Measurements from ENCODE around the gene RUFY4. TPM values are rescaled to one million over a fixed set of nuclear protein-coding genes. Genes with fewer than 3 reads are reported as not detected.

The RUFY4 gene
- polyA plus RNA-seq, 2 of the 4 experiments (the other 2 are of a cell fraction), result 0.04 TPM; not detected in 1

DNA sequence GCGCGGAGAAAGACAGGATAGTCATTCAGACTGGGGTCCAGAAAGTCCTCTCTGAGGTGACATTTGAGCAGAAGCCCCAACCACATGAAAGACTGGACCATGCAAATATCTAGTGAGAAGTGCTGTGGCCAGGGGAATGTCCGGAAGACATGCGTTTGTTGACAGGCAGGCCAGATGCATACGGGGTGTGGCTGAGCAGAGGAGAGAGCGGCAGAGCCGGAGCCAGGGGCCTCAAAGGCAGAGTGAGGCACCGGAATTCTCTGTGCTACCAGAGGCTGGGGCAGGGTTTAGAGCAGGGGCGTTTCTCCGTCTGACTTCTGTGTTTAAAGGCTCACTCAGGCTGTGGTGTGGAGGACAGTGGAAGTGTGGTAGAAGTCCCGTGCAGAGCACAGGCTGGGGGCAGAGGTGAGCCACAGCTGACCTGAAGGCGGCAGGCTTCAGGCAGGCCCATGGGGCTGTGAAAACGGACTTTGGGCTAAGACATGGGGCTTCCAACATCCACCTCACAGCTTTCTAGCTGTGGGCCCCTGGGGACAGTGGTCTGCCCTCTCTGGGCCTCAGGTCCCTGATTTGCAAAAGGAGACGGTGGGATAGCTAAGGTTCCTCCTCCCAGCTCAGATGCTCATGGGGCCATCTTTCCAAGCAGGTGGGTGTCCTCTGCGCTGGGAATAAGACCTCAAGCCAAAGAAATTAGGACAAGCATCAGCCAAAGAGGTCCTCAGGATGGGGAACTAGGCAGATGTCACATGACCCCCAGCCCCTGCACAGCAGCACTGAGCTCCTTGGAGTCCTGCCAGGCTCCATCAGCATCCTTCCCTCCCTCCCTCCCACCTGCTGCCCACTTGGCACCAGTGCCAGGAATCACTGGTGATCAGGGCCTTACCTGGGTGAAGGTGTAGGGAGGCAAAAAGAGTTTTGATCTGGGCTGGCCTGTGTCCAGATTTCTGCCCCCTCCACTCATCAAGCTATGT lies 11.2 kb downstream of the RUFY4 start:
- Histone ChIP-seq H3K27ac (no peak overlapping the region), H3K9me3 (no peaks in the 10 kb centered on the region), H3K4me1 (no peaks in the 10 kb centered on the region), H3K4me3 (no peak overlapping the region), H3K4me2 (no peak overlapping the region)
- CTCF ChIA-PET, result interaction anchor here (0.5 to 4.6 kb wide), 5 partner anchors 8 to 295 kb away, joined by 3 to 18 read pairs (median 4); partner anchors contain the start of gene RUFY4
- 65% methylated on average over 15 of the region's 15 CpGs for WGBS (ENCODE audit: missing lambda C conversion rate)
- no peak for TF ChIP-seq HOXB5 (CRISPR knock-in tag; IDR thresholded peaks at IDR 0.05)
- TF ChIP-seq ZNF302 (CRISPR knock-in tag; IDR thresholded peaks at IDR 0.05), result no peak
- no peak for TF ChIP-seq JUN (IDR thresholded peaks at IDR 0.05)
- TF ChIP-seq, protein P1, sequence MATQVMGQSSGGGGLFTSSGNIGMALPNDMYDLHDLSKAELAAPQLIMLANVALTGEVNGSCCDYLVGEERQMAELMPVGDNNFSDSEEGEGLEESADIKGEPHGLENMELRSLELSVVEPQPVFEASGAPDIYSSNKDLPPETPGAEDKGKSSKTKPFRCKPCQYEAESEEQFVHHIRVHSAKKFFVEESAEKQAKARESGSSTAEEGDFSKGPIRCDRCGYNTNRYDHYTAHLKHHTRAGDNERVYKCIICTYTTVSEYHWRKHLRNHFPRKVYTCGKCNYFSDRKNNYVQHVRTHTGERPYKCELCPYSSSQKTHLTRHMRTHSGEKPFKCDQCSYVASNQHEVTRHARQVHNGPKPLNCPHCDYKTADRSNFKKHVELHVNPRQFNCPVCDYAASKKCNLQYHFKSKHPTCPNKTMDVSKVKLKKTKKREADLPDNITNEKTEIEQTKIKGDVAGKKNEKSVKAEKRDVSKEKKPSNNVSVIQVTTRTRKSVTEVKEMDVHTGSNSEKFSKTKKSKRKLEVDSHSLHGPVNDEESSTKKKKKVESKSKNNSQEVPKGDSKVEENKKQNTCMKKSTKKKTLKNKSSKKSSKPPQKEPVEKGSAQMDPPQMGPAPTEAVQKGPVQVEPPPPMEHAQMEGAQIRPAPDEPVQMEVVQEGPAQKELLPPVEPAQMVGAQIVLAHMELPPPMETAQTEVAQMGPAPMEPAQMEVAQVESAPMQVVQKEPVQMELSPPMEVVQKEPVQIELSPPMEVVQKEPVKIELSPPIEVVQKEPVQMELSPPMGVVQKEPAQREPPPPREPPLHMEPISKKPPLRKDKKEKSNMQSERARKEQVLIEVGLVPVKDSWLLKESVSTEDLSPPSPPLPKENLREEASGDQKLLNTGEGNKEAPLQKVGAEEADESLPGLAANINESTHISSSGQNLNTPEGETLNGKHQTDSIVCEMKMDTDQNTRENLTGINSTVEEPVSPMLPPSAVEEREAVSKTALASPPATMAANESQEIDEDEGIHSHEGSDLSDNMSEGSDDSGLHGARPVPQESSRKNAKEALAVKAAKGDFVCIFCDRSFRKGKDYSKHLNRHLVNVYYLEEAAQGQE (IDR thresholded peaks at IDR 0.05), result no peak
- TF ChIP-seq, protein P2, sequence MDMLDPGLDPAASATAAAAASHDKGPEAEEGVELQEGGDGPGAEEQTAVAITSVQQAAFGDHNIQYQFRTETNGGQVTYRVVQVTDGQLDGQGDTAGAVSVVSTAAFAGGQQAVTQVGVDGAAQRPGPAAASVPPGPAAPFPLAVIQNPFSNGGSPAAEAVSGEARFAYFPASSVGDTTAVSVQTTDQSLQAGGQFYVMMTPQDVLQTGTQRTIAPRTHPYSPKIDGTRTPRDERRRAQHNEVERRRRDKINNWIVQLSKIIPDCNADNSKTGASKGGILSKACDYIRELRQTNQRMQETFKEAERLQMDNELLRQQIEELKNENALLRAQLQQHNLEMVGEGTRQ (IDR thresholded peaks at IDR 0.05), result no peak
- ATAC-seq, result peak in 1 of 2 experiments; percentile 25; a peak in 1 of 6 replicates
- no peak for DNase-seq (ENCODE audit: low read depth in 1 of 2, low spot score in 1 of 2)
- FAIRE-seq, result no peak
- POLR2A ChIA-PET, result no interaction called here

DNA sequence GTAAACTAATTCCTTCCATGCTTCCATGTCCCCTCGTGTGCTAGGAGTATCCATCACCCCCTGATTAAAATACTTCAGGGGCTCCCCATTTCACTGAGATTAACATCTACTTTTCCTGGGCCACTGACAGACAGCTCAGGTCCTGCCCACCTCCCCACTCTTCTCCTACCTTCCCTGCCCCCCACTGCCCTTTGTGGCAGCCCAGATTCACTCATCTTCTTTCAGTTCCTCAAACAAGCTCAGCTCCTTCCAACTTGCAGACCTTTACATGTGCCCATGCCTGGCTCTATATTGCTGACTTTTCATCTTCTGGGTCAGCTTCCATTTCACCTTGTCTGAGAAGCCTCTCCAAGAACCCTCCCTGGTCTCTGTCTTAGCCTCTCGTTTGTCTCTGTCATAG lies 12.0 kb downstream of the RUFY4 start:
- CTCF ChIA-PET, result interaction anchor here (0.5 to 4.6 kb wide), 5 partner anchors 9 to 222 kb away, joined by 3 to 18 read pairs (median 3); partner anchors contain the start of gene RUFY4
- H3K4me2 ChIP-seq, result no peak overlapping the region
- H3K9me3 ChIP-seq, result peaks cover 8% of the 10 kb centered on the region; the same call in 2 of the 3 replicates
- no peak for DNase-seq (ENCODE audit: low read depth in 1 of 2, low spot score in 1 of 2)
- H3K27ac ChIP-seq, result no peak overlapping the region
- H3K4me1 ChIP-seq, result no peaks in the 10 kb centered on the region
- no peak for TF ChIP-seq CHD4 (IDR thresholded peaks at IDR 0.05; ENCODE audit: borderline replicate concordance)
- TF ChIP-seq NFE2L2 (conservative IDR thresholded peaks at IDR 0.05; ENCODE audit: low read length), result no peak
- no peak for TF ChIP-seq FOXS1 (CRISPR knock-in tag; IDR thresholded peaks at IDR 0.05)
- no peak for TF ChIP-seq CHD2 (IDR thresholded peaks at IDR 0.05; ENCODE audit: low read length, partially characterized antibody)
- no peak for TF ChIP-seq CBX8 (IDR thresholded peaks at IDR 0.05)
- no peak for TF ChIP-seq RAD21 (conservative IDR thresholded peaks at IDR 0.05 in 1 of 2, IDR thresholded peaks at IDR 0.05 in 1 of 2)
- TF ChIP-seq, protein P2 (IDR thresholded peaks at IDR 0.05), result no peak
- no peak for TF ChIP-seq ESRRA (IDR thresholded peaks at IDR 0.05; ENCODE audit: borderline replicate concordance, low read length)
- no peak for TF ChIP-seq ZSCAN20 (CRISPR knock-in tag; IDR thresholded peaks at IDR 0.05)
- no peak for FAIRE-seq
- WGBS (ENCODE audit: missing lambda C conversion rate), result 23% methylated on average over 2 of the region's 2 CpGs
- no peak for ATAC-seq
- POLR2A ChIA-PET, result no interaction called here
- no peak overlapping the region for H3K4me3 ChIP-seq

DNA sequence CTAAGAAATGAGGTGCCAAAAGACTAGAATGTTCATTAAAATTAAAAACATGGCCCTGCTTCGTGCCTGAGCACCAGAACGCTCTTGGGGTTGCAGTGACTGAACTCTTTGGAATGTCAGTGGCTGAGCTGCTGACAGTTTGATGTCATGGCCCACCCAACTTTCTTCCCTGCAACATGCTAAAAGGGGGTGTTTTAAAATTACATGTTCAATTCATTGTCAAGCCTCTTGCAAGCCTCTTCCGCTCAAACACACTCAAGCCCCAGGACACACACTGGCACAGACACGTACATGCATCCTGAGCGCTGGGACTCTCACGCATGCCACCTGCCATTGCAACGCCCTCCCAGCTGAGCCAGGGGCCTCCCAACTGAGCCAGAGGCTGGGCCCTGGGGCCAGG lies 12.6 kb downstream of the RUFY4 start:
- no peaks in the 10 kb centered on the region for H3K4me1 ChIP-seq
- no peak for FAIRE-seq
- no peak overlapping the region for H3K4me3 ChIP-seq
- TF ChIP-seq ZSCAN20 (CRISPR knock-in tag; IDR thresholded peaks at IDR 0.05), result no peak
- no peak for TF ChIP-seq POLR2A (IDR thresholded peaks at IDR 0.05; ENCODE audit: low read length)
- no peak for TF ChIP-seq BHLHE40 (IDR thresholded peaks at IDR 0.05; ENCODE audit: low read depth, low read length)
- TF ChIP-seq, protein P3, sequence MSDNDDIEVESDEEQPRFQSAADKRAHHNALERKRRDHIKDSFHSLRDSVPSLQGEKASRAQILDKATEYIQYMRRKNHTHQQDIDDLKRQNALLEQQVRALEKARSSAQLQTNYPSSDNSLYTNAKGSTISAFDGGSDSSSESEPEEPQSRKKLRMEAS (IDR thresholded peaks at IDR 0.05), result no peak
- TF ChIP-seq EHF (CRISPR knock-in tag; IDR thresholded peaks at IDR 0.05), result no peak
- no peak for TF ChIP-seq CEBPB (IDR thresholded peaks at IDR 0.05)
- TF ChIP-seq JUNB (IDR thresholded peaks at IDR 0.05), result no peak
- TF ChIP-seq, protein P2 (IDR thresholded peaks at IDR 0.05), result no peak
- ATAC-seq, result no peak
- H3K4me2 ChIP-seq, result no peak overlapping the region
- DNase-seq (ENCODE audit: low read depth in 1 of 2, low spot score in 1 of 2), result no peak
- peaks cover 14% of the 10 kb centered on the region for H3K9me3 ChIP-seq
- WGBS (ENCODE audit: missing lambda C conversion rate), result 68% methylated on average over 7 of the region's 7 CpGs
- H3K27ac ChIP-seq, result no peak overlapping the region
- ChIA-PET POLR2A (no interaction called here), CTCF (interaction anchor here (0.7 to 4.6 kb wide), 2 partner anchors 13 to 201 kb away, joined by 3 to 18 read pairs; partner anchors contain the start of gene RUFY4)

Data from A549 (cell line).